Thymus (tissue), 11 donors: ENCODE data around the gene TCOF1. TPM values are rescaled to one million over a fixed set of nuclear protein-coding genes. Genes with fewer than 3 reads are reported as not detected.

Experiments used
- DNase-seq, 9 donors: peaks; one replicate each; pipeline ENCODE4 v3.0.0-alpha.2; 2013; ENCODE audit warnings: low spot score in 9 of 9, low read depth in 6 of 9, missing footprints in 1 of 9
- H3K27ac ChIP-seq, 2 donors: one replicate each; pipeline ENCODE4 v1.5.1; 2013; ENCODE audit warnings: control low read depth in 1 of 2, low read depth in 1 of 2, low read length in 1 of 2, mild to moderate bottlenecking in 1 of 2, moderate library complexity in 1 of 2
- H3K27me3 ChIP-seq, 2 donors: one replicate each; pipeline ENCODE4 v1.5.1; 2013; ENCODE audit warnings: low read length in 1 of 2; ENCODE audit not compliant: control insufficient read depth in 2 of 2, insufficient read depth in 1 of 2
- H3K36me3 ChIP-seq, 2 donors: one replicate each; pipeline ENCODE4 v1.5.1; 2013; ENCODE audit warnings: low read length in 1 of 2, mild to moderate bottlenecking in 1 of 2, moderate library complexity in 1 of 2; ENCODE audit not compliant: control insufficient read depth in 2 of 2, insufficient read depth in 2 of 2
- H3K4me1 ChIP-seq, 2 donors: one replicate each; pipeline ENCODE4 v1.5.1; 2013; ENCODE audit warnings: low read length in 2 of 2; ENCODE audit not compliant: control insufficient read depth in 2 of 2, insufficient read depth in 2 of 2
- H3K4me3 ChIP-seq, 2 donors: one replicate each; pipeline ENCODE4 v1.5.1; 2013; ENCODE audit warnings: low read length in 2 of 2, control low read depth in 1 of 2, mild to moderate bottlenecking in 1 of 2
- H3K9me3 ChIP-seq, 2 donors: one replicate each; pipeline ENCODE4 v1.5.1; 2013; ENCODE audit warnings: low read length in 1 of 2, mild to moderate bottlenecking in 1 of 2; ENCODE audit not compliant: control insufficient read depth in 2 of 2, insufficient read depth in 1 of 2
- whole genome bisulfite sequencing: extraction: QIAGEN DNeasy Blood & Tissue Kit; methylation state at CpG from one replicate; pipeline ENCODE4 v1.1.7; 2013; 5-methylcytosine and 5-hydroxymethylcytosine counted together
- polyA plus RNA-seq: library from polyadenylated mRNA; stranded (reverse); fragments of 200-250 nt; gene quantifications from one replicate; pipeline ENCODE4 v1.2.3, GENCODE V29; 2013
- total RNA-seq: library from RNA; stranded (reverse); fragments of 120-200 nt; gene quantifications from one replicate; pipeline ENCODE4 v1.2.4, GENCODE V29; 2013
- donor health status: healthy.

TCOF1 gene
- total and polyA plus RNA-seq, 2 donors: 17.7 to 18.2 TPM

GRCh38 chr5:150391064-150391834 lies 33.8 kb downstream of the TCOF1 start:
- Histone ChIP-seq H3K4me1 (no peaks in the 10 kb centered on the region), H3K27ac (no peak overlapping the region), H3K27me3 (no peaks in the 10 kb centered on the region), H3K36me3 (peaks cover 93 to 95% of the 10 kb centered on the region in 2 donors), H3K4me3 (no peak overlapping the region), H3K9me3 (no peaks in the 10 kb centered on the region)
- 98% methylated on average over 13 of the region's 13 CpGs for WGBS
- no peak for DNase-seq

- Histone ChIP-seq H3K36me3 (peaks cover 90 to 95% of the 10 kb centered on the region in 2 donors), H3K27ac (no peak overlapping the region), H3K4me3 (no peak overlapping the region), H3K4me1 (no peaks in the 10 kb centered on the region), H3K9me3 (no peaks in the 10 kb centered on the region), H3K27me3 (no peaks in the 10 kb centered on the region)
- no peak for DNase-seq
- 97% methylated on average over 3 of the region's 3 CpGs for WGBS
Measured at GRCh38 chr5:150391986-150392385, 34.5 kb downstream of the TCOF1 start.

- DNase-seq: no peak
- H3K27ac ChIP-seq: no peak overlapping the region
- H3K4me1 ChIP-seq: no peaks in the 10 kb centered on the region
- peaks cover 88 to 94% of the 10 kb centered on the region in 2 donors for H3K36me3 ChIP-seq
- no peaks in the 10 kb centered on the region for H3K27me3 ChIP-seq
- 96% methylated on average over 7 of the region's 7 CpGs for WGBS
- no peak overlapping the region for H3K4me3 ChIP-seq
- no peaks in the 10 kb centered on the region for H3K9me3 ChIP-seq
Measured at GRCh38 chr5:150392680-150393079, 35.2 kb downstream of the TCOF1 start.

GRCh38 chr5:150393096-150393645 lies 35.7 kb downstream of the TCOF1 start:
- H3K27ac ChIP-seq: no peak overlapping the region
- H3K27me3 ChIP-seq: no peaks in the 10 kb centered on the region
- H3K4me3 ChIP-seq: no peak overlapping the region
- no peaks in the 10 kb centered on the region for H3K4me1 ChIP-seq
- peaks cover 88 to 94% of the 10 kb centered on the region in 2 donors for H3K36me3 ChIP-seq
- 96% methylated on average over 3 of the region's 3 CpGs for WGBS
- no peak for DNase-seq
- no peaks in the 10 kb centered on the region for H3K9me3 ChIP-seq

- H3K9me3 ChIP-seq: no peaks in the 10 kb centered on the region
- no peak overlapping the region for H3K4me3 ChIP-seq
- no peak for DNase-seq
- no peak overlapping the region for H3K27ac ChIP-seq
- H3K4me1 ChIP-seq: no peaks in the 10 kb centered on the region
- 94% methylated on average over 3 of the region's 3 CpGs for WGBS
- peaks cover 90 to 97% of the 10 kb centered on the region in 2 donors for H3K36me3 ChIP-seq
- no peaks in the 10 kb centered on the region for H3K27me3 ChIP-seq
Measured at GRCh38 chr5:150394131-150394530, 36.6 kb downstream of the TCOF1 start.

- no peaks in the 10 kb centered on the region for H3K9me3 ChIP-seq
- DNase-seq: no peak
- peaks cover 90 to 97% of the 10 kb centered on the region in 2 donors for H3K36me3 ChIP-seq
- 93% methylated on average over 13 of the region's 13 CpGs for WGBS
- no peaks in the 10 kb centered on the region for H3K27me3 ChIP-seq
- H3K4me1 ChIP-seq: no peaks in the 10 kb centered on the region
- H3K4me3 ChIP-seq: no peak overlapping the region
- H3K27ac ChIP-seq: no peak overlapping the region
Measured at GRCh38 chr5:150394912-150395687, 37.6 kb downstream of the TCOF1 start.

- Histone ChIP-seq H3K27ac (no peak overlapping the region), H3K4me3 (no peak overlapping the region), H3K36me3 (peaks cover 91 to 97% of the 10 kb centered on the region in 2 donors), H3K27me3 (no peaks in the 10 kb centered on the region), H3K4me1 (no peaks in the 10 kb centered on the region), H3K9me3 (no peaks in the 10 kb centered on the region)
- DNase-seq: no peak
- WGBS: 98% methylated on average over 2 of the region's 2 CpGs
Measured at GRCh38 chr5:150395688-150395975, 38.1 kb downstream of the TCOF1 start.

GRCh38 chr5:150396267-150396666 lies 38.8 kb downstream of the TCOF1 start:
- H3K36me3 ChIP-seq: peaks cover 86 to 97% of the 10 kb centered on the region in 2 donors
- no peaks in the 10 kb centered on the region for H3K9me3 ChIP-seq
- WGBS: 98% methylated on average over 7 of the region's 7 CpGs
- no peaks in the 10 kb centered on the region for H3K4me1 ChIP-seq
- DNase-seq: no peak
- no peak overlapping the region for H3K27ac ChIP-seq
- H3K27me3 ChIP-seq: no peaks in the 10 kb centered on the region
- no peak overlapping the region for H3K4me3 ChIP-seq

- WGBS: 98% methylated on average over 14 of the region's 14 CpGs
- Histone ChIP-seq H3K4me1 (no peaks in the 10 kb centered on the region), H3K9me3 (no peaks in the 10 kb centered on the region), H3K4me3 (no peak overlapping the region), H3K27me3 (no peaks in the 10 kb centered on the region), H3K27ac (no peak overlapping the region), H3K36me3 (peaks cover 86 to 93% of the 10 kb centered on the region in 2 donors)
- no peak for DNase-seq
Measured at GRCh38 chr5:150397146-150397781, 39.8 kb downstream of the TCOF1 start.
